ENCODE results near the gene SMG7. TPM values are rescaled to one million over a fixed set of nuclear protein-coding genes. Genes with fewer than 3 reads are reported as not detected.
"Not testable (repeated sequence)": the region's sequence is repeated elsewhere in the genome, so short reads cannot be mapped to it uniquely, and the experiment has no call there.

The SMG7 gene
- total RNA-seq, 1 experiment from 2014 or later, result 72.9 TPM

DNA sequence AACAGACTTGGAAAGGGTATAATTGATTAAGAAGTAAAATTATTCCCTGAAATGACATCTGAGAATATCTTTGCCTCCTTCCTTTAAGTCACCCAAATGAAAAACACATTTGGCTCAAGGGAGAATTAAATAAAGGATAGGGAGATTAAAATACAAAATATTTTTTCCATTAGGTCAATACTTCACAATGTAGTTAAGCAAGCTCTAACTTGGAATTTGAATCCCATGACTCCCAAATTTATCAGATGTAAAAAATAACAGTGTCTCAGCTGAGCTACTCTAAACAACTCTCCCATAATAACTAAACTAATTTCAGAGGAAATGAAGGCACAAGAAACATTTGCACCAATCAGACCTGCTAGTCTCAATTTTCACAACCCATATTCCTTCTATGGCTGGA, 47.6 kb upstream of the SMG7 start:
- ChIA-PET POLR2A (ENCODE audit: unreplicated experiment) (no interaction called here), CTCF (no interaction called here)
- H3K9me3 ChIP-seq (ENCODE audit: insufficient read depth, low read depth), result no peaks in the 10 kb centered on the region
- H3K9me2 ChIP-seq (ENCODE audit: insufficient read depth), result no peaks in the 10 kb centered on the region
- H3F3A ChIP-seq (ENCODE audit: insufficient read depth, low read depth), result 0 out of 2 replicates have a peak, but pooled peaks cover 3% of the 10 kb centered on the region
- TF ChIP-seq EZH2 (IDR thresholded peaks at IDR 0.05; ENCODE audit: low read depth), result no peak
- TF ChIP-seq, protein P1, sequence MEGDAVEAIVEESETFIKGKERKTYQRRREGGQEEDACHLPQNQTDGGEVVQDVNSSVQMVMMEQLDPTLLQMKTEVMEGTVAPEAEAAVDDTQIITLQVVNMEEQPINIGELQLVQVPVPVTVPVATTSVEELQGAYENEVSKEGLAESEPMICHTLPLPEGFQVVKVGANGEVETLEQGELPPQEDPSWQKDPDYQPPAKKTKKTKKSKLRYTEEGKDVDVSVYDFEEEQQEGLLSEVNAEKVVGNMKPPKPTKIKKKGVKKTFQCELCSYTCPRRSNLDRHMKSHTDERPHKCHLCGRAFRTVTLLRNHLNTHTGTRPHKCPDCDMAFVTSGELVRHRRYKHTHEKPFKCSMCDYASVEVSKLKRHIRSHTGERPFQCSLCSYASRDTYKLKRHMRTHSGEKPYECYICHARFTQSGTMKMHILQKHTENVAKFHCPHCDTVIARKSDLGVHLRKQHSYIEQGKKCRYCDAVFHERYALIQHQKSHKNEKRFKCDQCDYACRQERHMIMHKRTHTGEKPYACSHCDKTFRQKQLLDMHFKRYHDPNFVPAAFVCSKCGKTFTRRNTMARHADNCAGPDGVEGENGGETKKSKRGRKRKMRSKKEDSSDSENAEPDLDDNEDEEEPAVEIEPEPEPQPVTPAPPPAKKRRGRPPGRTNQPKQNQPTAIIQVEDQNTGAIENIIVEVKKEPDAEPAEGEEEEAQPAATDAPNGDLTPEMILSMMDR (conservative IDR thresholded peaks at IDR 0.05), result no peak
- H3K4me2 ChIP-seq, result no peak overlapping the region
- no peak overlapping the region for H3K27ac ChIP-seq
- no peaks in the 10 kb centered on the region for H4K20me1 ChIP-seq (ENCODE audit: insufficient read depth)
- no peak overlapping the region for H3K4me3 ChIP-seq
- no peaks in the 10 kb centered on the region for H3K79me2 ChIP-seq (ENCODE audit: low read depth)
- DNase-seq, result no peak
- BruUV-seq (replicated peaks), result no TSS peak
- intact Hi-C loops (cut with micrococcal nuclease; ENCODE audit: unreplicated experiment), result no loop called here
- no peak overlapping the region for H2AFZ ChIP-seq
- no peaks in the 10 kb centered on the region for H3K27me3 ChIP-seq (ENCODE audit: insufficient read depth, low read depth)
- 0 out of 2 replicates have a peak, but pooled peaks cover 12% of the 10 kb centered on the region for H3K4me1 ChIP-seq (replicated peaks; ENCODE audit: insufficient read depth)
- H3K36me3 ChIP-seq (ENCODE audit: low read depth), result no peaks in the 10 kb centered on the region

- CTCF ChIA-PET; BruUV-seq (replicated peaks): not testable (repeated sequence)
Observed at GRCh38 chr1:183427591-183427990, 44.7 kb upstream of the SMG7 start.

DNA sequence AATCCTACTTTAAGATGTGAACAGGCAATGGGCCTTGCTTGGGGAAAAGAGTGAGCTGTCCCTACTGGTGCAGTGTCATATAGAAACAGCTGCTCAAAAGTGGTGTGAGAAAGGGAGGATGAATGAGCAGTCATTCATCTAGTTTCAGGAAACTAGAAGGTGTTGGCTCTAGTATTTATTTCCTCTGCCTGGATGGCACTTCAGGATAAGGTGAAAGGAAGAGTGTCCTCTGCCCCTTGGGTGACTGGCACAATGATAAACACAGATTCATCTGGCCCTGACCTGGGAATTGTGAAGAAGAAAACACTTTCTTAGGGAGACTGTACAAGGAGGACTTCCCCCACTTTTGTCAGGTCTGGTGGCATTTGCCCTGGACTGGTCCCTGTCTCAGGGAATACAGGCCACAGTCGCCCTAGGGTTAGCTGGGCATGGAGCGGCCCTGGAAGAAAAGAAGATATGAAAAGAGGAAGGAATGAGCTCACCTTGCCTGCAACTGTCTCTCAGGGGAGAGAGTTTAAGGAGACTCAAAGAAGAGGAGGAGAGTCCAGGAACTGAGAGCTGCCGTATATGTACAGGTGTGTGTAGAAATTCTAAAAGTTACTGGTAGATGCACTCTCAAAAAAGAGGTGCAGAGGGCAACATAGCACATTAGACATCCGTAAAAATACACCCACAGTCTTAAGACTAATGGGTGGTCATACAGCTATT, 40.3 kb upstream of the SMG7 start:
- H3K4me2 ChIP-seq, result peak overlapping the region; percentile 24
- peak overlapping the region; percentile 82 for H3K27ac ChIP-seq
- TF ChIP-seq, protein P1 (conservative IDR thresholded peaks at IDR 0.05), result no peak
- no peak for TF ChIP-seq EZH2 (IDR thresholded peaks at IDR 0.05; ENCODE audit: low read depth)
- peaks cover 33% of the 10 kb centered on the region for H3F3A ChIP-seq (ENCODE audit: insufficient read depth, low read depth)
- intact Hi-C loops (cut with micrococcal nuclease; ENCODE audit: unreplicated experiment), result no loop called here
- no peaks in the 10 kb centered on the region for H4K20me1 ChIP-seq (ENCODE audit: insufficient read depth)
- no TSS peak for BruUV-seq (replicated peaks)
- H3K9me3 ChIP-seq (ENCODE audit: insufficient read depth, low read depth), result no peaks in the 10 kb centered on the region
- no peaks in the 10 kb centered on the region for H3K79me2 ChIP-seq (ENCODE audit: low read depth)
- H3K9me2 ChIP-seq (ENCODE audit: insufficient read depth), result no peaks in the 10 kb centered on the region
- H3K4me3 ChIP-seq, result no peak overlapping the region
- peaks cover 35% of the 10 kb centered on the region for H3K4me1 ChIP-seq (replicated peaks; ENCODE audit: insufficient read depth)
- DNase-seq, result no peak
- no peak overlapping the region for H2AFZ ChIP-seq
- POLR2A ChIA-PET (ENCODE audit: unreplicated experiment), result interaction anchor here (0.7 kb wide), 2 partner anchors 20 to 201 kb away, joined by 4 read pairs; no protein-coding TSS in a partner anchor
- CTCF ChIA-PET, result no interaction called here
- H3K27me3 ChIP-seq (ENCODE audit: insufficient read depth, low read depth), result no peaks in the 10 kb centered on the region
- H3K36me3 ChIP-seq (ENCODE audit: low read depth), result no peaks in the 10 kb centered on the region

More at GRCh38 chr1:183427591-183427990, 44.7 kb upstream of the SMG7 start:
- H3K27me3 ChIP-seq (ENCODE audit: insufficient read depth, low read depth); DNase-seq; H3K36me3 ChIP-seq (ENCODE audit: low read depth); H3K9me3 ChIP-seq (ENCODE audit: insufficient read depth, low read depth); POLR2A ChIA-PET (ENCODE audit: unreplicated experiment); intact Hi-C loops (cut with micrococcal nuclease; ENCODE audit: unreplicated experiment); H4K20me1 ChIP-seq (ENCODE audit: insufficient read depth); H3K79me2 ChIP-seq (ENCODE audit: low read depth); H3K4me3 ChIP-seq; H2AFZ ChIP-seq; H3K9me2 ChIP-seq (ENCODE audit: insufficient read depth); H3K4me2 ChIP-seq; H3K27ac ChIP-seq: not testable (repeated sequence)
- Histone ChIP-seq H3K4me1 (replicated peaks; ENCODE audit: insufficient read depth) (peaks cover 26% of the 10 kb centered on the region), H3F3A (ENCODE audit: insufficient read depth, low read depth) (peaks cover 23% of the 10 kb centered on the region)

DNA sequence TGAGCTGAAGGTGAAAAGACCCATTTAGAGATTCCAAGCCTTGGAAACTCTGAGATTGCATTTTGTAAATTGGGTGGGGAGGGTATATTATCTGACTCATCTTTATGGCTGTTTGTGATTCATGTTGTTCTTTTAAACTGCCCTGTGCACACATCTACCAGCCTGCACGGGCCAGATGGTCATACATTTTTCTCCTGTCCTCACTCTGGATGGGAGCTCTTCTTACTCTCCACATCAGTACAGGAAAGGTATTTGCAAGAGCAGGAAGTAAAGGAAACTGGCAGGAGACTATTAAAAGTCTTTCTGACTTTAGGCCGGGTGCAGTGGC, 39.8 kb upstream of the SMG7 start:
- POLR2A ChIA-PET (ENCODE audit: unreplicated experiment), result interaction anchor here (0.7 kb wide), 2 partner anchors 21 to 200 kb away, joined by 4 read pairs; no protein-coding TSS in a partner anchor
- DNase-seq, result peak in 1 of 2 experiments; percentile 92
- no peaks in the 10 kb centered on the region for H4K20me1 ChIP-seq (ENCODE audit: insufficient read depth)
- peak overlapping the region; percentile 82 for H3K27ac ChIP-seq
- H3F3A ChIP-seq (ENCODE audit: insufficient read depth, low read depth), result peaks cover 33% of the 10 kb centered on the region
- no peak overlapping the region for H3K4me3 ChIP-seq
- TF ChIP-seq EZH2 (IDR thresholded peaks at IDR 0.05; ENCODE audit: low read depth), result no peak
- TF ChIP-seq, protein P1 (conservative IDR thresholded peaks at IDR 0.05), result no peak
- H3K9me2 ChIP-seq (ENCODE audit: insufficient read depth), result no peaks in the 10 kb centered on the region
- intact Hi-C loops (cut with micrococcal nuclease; ENCODE audit: unreplicated experiment), result no loop called here
- no TSS peak for BruUV-seq (replicated peaks)
- H3K4me2 ChIP-seq, result peak overlapping the region; percentile 24
- H3K27me3 ChIP-seq (ENCODE audit: insufficient read depth, low read depth), result no peaks in the 10 kb centered on the region
- no peaks in the 10 kb centered on the region for H3K36me3 ChIP-seq (ENCODE audit: low read depth)
- no peaks in the 10 kb centered on the region for H3K9me3 ChIP-seq (ENCODE audit: insufficient read depth, low read depth)
- peaks cover 35% of the 10 kb centered on the region for H3K4me1 ChIP-seq (replicated peaks; ENCODE audit: insufficient read depth)
- CTCF ChIA-PET, result no interaction called here
- no peak overlapping the region for H2AFZ ChIP-seq
- H3K79me2 ChIP-seq (ENCODE audit: low read depth), result no peaks in the 10 kb centered on the region

Data from PC-9 (cell line).